Kidney (tissue), 14 donors: ENCODE measurements around the gene CFAP47. TPM values are rescaled to one million over a fixed set of nuclear protein-coding genes. Genes with fewer than 3 reads are reported as not detected.
"Not testable (repeated sequence)": the region's sequence is repeated elsewhere in the genome, so short reads cannot be mapped to it uniquely, and the experiment has no call there.

Source experiments
- DNase-seq, 5 donors: peaks; one replicate each; pipeline ENCODE4 v3.0.0-alpha.2; 2013 to 2020
- FAIRE-seq: peaks from 2 replicates; lab custom pipeline; 2012; peaks lifted over from hg19 to GRCh38; lab: Jason Lieb, UNC
- H3K27ac ChIP-seq, 2 donors: one replicate each; pipeline ENCODE4 v1.7.0; 2013; ENCODE audit warnings: low read depth in 2 of 2, low read length in 2 of 2, inconsistent platforms in 1 of 2
- H3K27me3 ChIP-seq: one replicate; pipeline ENCODE4 v1.7.1; 2013; ENCODE audit warnings: low read length, inconsistent platforms; ENCODE audit not compliant: control insufficient read depth, insufficient read depth
- H3K36me3 ChIP-seq, 3 donors: one replicate each; pipeline versions ENCODE4 v1.7.0 to v1.7.1; 2013; ENCODE audit warnings: low read length in 3 of 3, control low read depth in 1 of 3, inconsistent platforms in 1 of 3; ENCODE audit not compliant: insufficient read depth in 3 of 3, control insufficient read depth in 2 of 3
- H3K4me1 ChIP-seq, 3 donors: one replicate each; pipeline versions ENCODE4 v1.7.0 to v1.7.1; 2013; ENCODE audit warnings: low read length in 3 of 3, inconsistent platforms in 1 of 3, low read depth in 1 of 3; ENCODE audit not compliant: control insufficient read depth in 2 of 3, insufficient read depth in 2 of 3
- H3K4me3 ChIP-seq, 3 donors: one replicate each; pipeline versions ENCODE4 v1.7.0 to v1.8.1; 2013; ENCODE audit warnings: low read length in 3 of 3, control low read depth in 1 of 3, inconsistent platforms in 1 of 3
- H3K9ac ChIP-seq, 3 donors: one replicate each; pipeline versions ENCODE4 v1.7.0 to v1.7.1; 2013; ENCODE audit warnings: low read length in 3 of 3, control low read depth in 1 of 3, inconsistent platforms in 1 of 3
- H3K9me3 ChIP-seq, 3 donors: one replicate each; pipeline versions ENCODE4 v1.7.0 to v1.7.1; 2013; ENCODE audit warnings: low read length in 3 of 3, control low read depth in 1 of 3, inconsistent platforms in 1 of 3; ENCODE audit not compliant: control insufficient read depth in 2 of 3, insufficient read depth in 1 of 3
- intact Hi-C: fragments of 100-400 bp; cut with DNase I; formaldehyde crosslinking; loops from one replicate; pipeline ENCODE4 v1.11.1; 2022
- polyA plus RNA-seq: library from polyadenylated mRNA; stranded (reverse); fragments of 350-450 nt; fragmentation: Illumina TruSeq; extraction: RNeasy Lipid Tissue Mini Kit (QIAGEN cat#74804); gene quantifications from one replicate; pipeline ENCODE4 v1.2.3, GENCODE V29; 2014; ENCODE audit warnings: low read depth, low replicate concordance; ENCODE audit not compliant: insufficient read depth
- total RNA-seq: library from RNA; stranded (reverse); fragmentation: NEBNext Ultra II Directional; extraction: Animal tissue kit (Norgen Biotek cat#: 25700); gene quantifications from one replicate; pipeline ENCODE4 v1.2.1, GENCODE V29; 2021
- TF ChIP-seq, protein P1 (sequence below): IDR thresholded peaks from 3 replicates; pipeline ENCODE4 v1.5.1; 2012; ENCODE audit warnings: mild to moderate bottlenecking, moderate library complexity, borderline replicate concordance; ENCODE audit not compliant: insufficient read depth; ENCODE audit errors: extremely low read depth
- donor health status: control.
- donor health status: control.
- donor health status: control.
- donor health status: control.
- donor health status: control.
- donor health status: DM: yes; HTN: yes; CAD: no.
- donor health status: Normal renal cell carcinoma (clear cell type).

The CFAP47 gene
- total and polyA plus RNA-seq, 2 donors from 2014 or later, result 1.4 TPM; not detected in 1

DNA sequence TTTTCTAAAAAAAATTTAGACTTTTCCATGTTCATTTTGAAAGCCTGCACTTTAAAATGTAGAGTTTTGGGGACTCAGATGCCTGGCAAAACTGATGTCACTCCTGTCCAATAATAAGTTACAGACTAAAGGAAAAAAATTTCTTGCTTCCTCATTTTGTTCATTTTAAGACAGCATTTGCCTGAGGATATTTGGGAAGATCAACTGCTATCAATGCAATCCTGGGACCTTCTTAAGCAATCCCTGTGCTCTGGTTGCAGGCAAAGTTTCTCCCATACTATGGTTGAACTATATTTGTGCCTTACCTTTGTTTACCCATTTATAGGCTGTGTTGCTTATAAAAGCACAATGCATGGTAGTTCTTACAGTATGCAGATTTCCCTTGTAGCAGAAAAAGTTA, 280.4 kb downstream of the CFAP47 start:
- Histone ChIP-seq H3K9me3 (no peaks in the 10 kb centered on the region), H3K27ac (no peak overlapping the region), H3K27me3 (no peaks in the 10 kb centered on the region), H3K36me3 (no peaks in the 10 kb centered on the region), H3K4me1 (no peaks in the 10 kb centered on the region), H3K4me3 (no peak overlapping the region), H3K9ac (no peak overlapping the region)
- FAIRE-seq (no peak), DNase-seq (no peak)
- intact Hi-C loops, result no loop called here
- TF ChIP-seq, protein P1, sequence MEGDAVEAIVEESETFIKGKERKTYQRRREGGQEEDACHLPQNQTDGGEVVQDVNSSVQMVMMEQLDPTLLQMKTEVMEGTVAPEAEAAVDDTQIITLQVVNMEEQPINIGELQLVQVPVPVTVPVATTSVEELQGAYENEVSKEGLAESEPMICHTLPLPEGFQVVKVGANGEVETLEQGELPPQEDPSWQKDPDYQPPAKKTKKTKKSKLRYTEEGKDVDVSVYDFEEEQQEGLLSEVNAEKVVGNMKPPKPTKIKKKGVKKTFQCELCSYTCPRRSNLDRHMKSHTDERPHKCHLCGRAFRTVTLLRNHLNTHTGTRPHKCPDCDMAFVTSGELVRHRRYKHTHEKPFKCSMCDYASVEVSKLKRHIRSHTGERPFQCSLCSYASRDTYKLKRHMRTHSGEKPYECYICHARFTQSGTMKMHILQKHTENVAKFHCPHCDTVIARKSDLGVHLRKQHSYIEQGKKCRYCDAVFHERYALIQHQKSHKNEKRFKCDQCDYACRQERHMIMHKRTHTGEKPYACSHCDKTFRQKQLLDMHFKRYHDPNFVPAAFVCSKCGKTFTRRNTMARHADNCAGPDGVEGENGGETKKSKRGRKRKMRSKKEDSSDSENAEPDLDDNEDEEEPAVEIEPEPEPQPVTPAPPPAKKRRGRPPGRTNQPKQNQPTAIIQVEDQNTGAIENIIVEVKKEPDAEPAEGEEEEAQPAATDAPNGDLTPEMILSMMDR, result no peak

DNA sequence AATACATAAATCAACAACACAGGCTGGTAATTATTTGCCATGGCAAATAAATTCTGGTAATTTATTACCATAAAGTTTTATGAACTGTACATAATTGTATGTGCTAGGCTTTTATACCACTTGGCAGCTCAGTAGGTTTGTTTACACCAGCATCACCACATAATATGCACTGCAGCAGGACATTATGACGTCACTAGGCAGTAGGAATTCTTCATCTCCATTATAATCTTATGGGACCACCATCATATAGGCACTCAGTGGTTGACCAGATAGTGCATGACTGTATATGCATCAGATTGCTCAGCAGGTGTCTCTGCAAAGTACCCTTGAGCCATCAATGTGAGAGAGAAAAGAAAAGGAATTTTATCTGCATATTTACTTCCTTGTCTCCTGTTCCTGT, 295.4 kb downstream of the CFAP47 start:
- no peaks in the 10 kb centered on the region for H3K36me3 ChIP-seq
- H3K4me1 ChIP-seq, result no peaks in the 10 kb centered on the region
- no peak for FAIRE-seq
- H3K4me3 ChIP-seq, result no peak overlapping the region
- H3K9me3 ChIP-seq, result no peaks in the 10 kb centered on the region
- intact Hi-C loops, result no loop called here
- TF ChIP-seq, protein P1, result no peak
- H3K27ac ChIP-seq, result no peak overlapping the region
- H3K9ac ChIP-seq, result no peak overlapping the region
- H3K27me3 ChIP-seq, result no peaks in the 10 kb centered on the region
- no peak for DNase-seq

DNA sequence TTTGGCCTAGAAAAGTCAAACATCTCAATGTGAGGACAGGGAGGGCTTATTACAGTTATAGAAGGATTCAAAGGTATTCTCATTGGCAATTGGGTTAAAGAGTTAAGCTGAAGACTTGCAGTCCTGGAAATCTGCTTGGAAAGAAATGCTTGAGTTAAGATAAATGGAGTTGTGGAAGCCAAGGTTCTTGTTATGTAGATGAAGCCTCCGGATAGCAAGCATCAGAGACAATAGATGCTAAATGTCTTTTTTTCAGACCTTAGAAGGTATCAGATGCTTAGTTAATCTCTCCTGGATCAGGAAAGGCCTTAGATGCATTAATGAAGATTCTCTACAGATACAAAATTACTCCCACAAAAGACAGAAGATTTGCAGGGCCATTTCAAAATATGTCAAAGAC, 299.3 kb downstream of the CFAP47 start:
- no peak for DNase-seq
- TF ChIP-seq, protein P1, result no peak
- H3K36me3 ChIP-seq, result no peaks in the 10 kb centered on the region
- H3K4me1 ChIP-seq, result no peaks in the 10 kb centered on the region
- H3K4me3 ChIP-seq, result no peak overlapping the region
- H3K9ac ChIP-seq, result no peak overlapping the region
- no peak for FAIRE-seq
- no peaks in the 10 kb centered on the region for H3K9me3 ChIP-seq
- intact Hi-C loops, result no loop called here
- no peak overlapping the region for H3K27ac ChIP-seq
- no peaks in the 10 kb centered on the region for H3K27me3 ChIP-seq

GRCh38 chrX:36234840-36235528, 315.4 kb downstream of the CFAP47 start:
- H3K36me3 ChIP-seq, H3K9me3 ChIP-seq, H3K4me1 ChIP-seq, H3K4me3 ChIP-seq, intact Hi-C loops, FAIRE-seq, H3K27me3 ChIP-seq, H3K27ac ChIP-seq, H3K9ac ChIP-seq: not testable (repeated sequence)
- peak in 1 of 5 donors; percentile 45 for DNase-seq
